ENCODE measurements around the gene GOT2.
"Not testable (repeated sequence)": the region's sequence is repeated elsewhere in the genome, so short reads cannot be mapped to it uniquely, and the experiment has no call there.

DNA sequence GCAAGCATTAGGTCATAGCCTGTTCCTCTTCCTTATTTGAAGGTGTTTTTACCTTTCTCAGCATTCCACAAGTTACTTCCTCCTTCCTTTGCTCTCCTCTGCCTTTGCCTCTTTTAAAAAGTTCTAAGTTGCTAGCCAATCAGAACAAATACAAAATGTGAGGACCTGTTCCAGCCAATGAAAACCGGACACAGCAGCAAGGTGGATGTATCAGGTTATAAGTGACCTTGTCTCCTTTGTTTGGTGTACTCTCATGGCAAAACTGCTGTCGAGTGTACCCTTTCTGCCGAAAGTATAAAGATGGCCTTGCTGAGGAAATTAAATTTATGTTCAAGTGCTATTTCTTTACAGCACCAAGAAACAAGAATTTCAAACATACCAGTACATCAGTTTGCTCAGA is 2.2 kb upstream of the GOT2 start:
- TF ChIP-seq CTCF (IDR thresholded peaks at IDR 0.05); POLR2AphosphoS5 (IDR thresholded peaks at IDR 0.05; ENCODE audit: low read depth, low read length); TCF7L2 (IDR thresholded peaks at IDR 0.05; ENCODE audit: low read depth, low read length); SIN3A (IDR thresholded peaks at IDR 0.05; ENCODE audit: borderline replicate concordance, insufficient read depth, low read depth, low read length): not testable (repeated sequence)
- TF ChIP-seq, protein P1, sequence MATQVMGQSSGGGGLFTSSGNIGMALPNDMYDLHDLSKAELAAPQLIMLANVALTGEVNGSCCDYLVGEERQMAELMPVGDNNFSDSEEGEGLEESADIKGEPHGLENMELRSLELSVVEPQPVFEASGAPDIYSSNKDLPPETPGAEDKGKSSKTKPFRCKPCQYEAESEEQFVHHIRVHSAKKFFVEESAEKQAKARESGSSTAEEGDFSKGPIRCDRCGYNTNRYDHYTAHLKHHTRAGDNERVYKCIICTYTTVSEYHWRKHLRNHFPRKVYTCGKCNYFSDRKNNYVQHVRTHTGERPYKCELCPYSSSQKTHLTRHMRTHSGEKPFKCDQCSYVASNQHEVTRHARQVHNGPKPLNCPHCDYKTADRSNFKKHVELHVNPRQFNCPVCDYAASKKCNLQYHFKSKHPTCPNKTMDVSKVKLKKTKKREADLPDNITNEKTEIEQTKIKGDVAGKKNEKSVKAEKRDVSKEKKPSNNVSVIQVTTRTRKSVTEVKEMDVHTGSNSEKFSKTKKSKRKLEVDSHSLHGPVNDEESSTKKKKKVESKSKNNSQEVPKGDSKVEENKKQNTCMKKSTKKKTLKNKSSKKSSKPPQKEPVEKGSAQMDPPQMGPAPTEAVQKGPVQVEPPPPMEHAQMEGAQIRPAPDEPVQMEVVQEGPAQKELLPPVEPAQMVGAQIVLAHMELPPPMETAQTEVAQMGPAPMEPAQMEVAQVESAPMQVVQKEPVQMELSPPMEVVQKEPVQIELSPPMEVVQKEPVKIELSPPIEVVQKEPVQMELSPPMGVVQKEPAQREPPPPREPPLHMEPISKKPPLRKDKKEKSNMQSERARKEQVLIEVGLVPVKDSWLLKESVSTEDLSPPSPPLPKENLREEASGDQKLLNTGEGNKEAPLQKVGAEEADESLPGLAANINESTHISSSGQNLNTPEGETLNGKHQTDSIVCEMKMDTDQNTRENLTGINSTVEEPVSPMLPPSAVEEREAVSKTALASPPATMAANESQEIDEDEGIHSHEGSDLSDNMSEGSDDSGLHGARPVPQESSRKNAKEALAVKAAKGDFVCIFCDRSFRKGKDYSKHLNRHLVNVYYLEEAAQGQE (IDR thresholded peaks at IDR 0.05; ENCODE audit: insufficient read depth in 1 of 2, low read depth in 2 of 2, low read length in 1 of 2): not testable (repeated sequence)

Measured in Panc1 (cell line).